ENCODE measurements around the gene HOXB13.
A peak's percentile ranks its signal among the peaks of the same experiment; 100 is the strongest.

HOXB13 gene

GRCh38 chr17:48678141-48678971 lies 50.2 kb downstream of the HOXB13 start:
- peak; percentile 62 for DNase-seq
- H3K9me3 ChIP-seq (replicated peaks; ENCODE audit: insufficient read depth, low read length): no peaks in the 10 kb centered on the region
- no peaks in the 10 kb centered on the region for H4K20me1 ChIP-seq (ENCODE audit: insufficient read depth, low read length)
- H3K4me2 ChIP-seq (ENCODE audit: low read depth, low read length): peak overlapping the region; percentile 89
- no peak overlapping the region for H3K9ac ChIP-seq (ENCODE audit: low read length)
- H3K79me2 ChIP-seq (ENCODE audit: low read length): no peaks in the 10 kb centered on the region
- no peaks in the 10 kb centered on the region for H3K36me3 ChIP-seq (replicated peaks; ENCODE audit: insufficient read depth, low read length)
- no peaks in the 10 kb centered on the region for H3F3A ChIP-seq (ENCODE audit: insufficient read depth, low read length)
- peaks cover 4% of the 10 kb centered on the region; the same call in 1 of the 2 replicates for H3K27me3 ChIP-seq (replicated peaks; ENCODE audit: insufficient read depth, low read length)
- H3K9me2 ChIP-seq (replicated peaks; ENCODE audit: insufficient read depth, low read length): no peaks in the 10 kb centered on the region
- H3K4me3 ChIP-seq (ENCODE audit: low read length): peak overlapping the region; percentile 51
- peak overlapping the region; percentile 80 for H2AFZ ChIP-seq (ENCODE audit: low read length)
- TF ChIP-seq EZH2 (optimal IDR thresholded peaks at IDR 0.05; ENCODE audit: low read depth, low read length) (no peak), CTCF (IDR thresholded peaks at IDR 0.05; ENCODE audit: low read length) (peak; percentile 97), EZH2phosphoT487 (IDR thresholded peaks at IDR 0.05; ENCODE audit: low read length) (no peak)
- no peak overlapping the region for H3K27ac ChIP-seq (ENCODE audit: low read length)
- H3K4me1 ChIP-seq (ENCODE audit: low read length): 0 out of 2 replicates have a peak, but pooled peaks cover 3% of the 10 kb centered on the region

- Histone ChIP-seq H3K27ac (ENCODE audit: low read length) (no peak overlapping the region), H3K4me2 (ENCODE audit: low read depth, low read length) (no peak overlapping the region), H3K36me3 (replicated peaks; ENCODE audit: insufficient read depth, low read length) (no peaks in the 10 kb centered on the region), H3K79me2 (ENCODE audit: low read length) (no peaks in the 10 kb centered on the region), H2AFZ (ENCODE audit: low read length) (no peak overlapping the region), H3K4me3 (ENCODE audit: low read length) (no peak overlapping the region), H3K4me1 (ENCODE audit: low read length) (0 out of 2 replicates have a peak, but pooled peaks cover 3% of the 10 kb centered on the region), H3K27me3 (replicated peaks; ENCODE audit: insufficient read depth, low read length) (peaks cover 4% of the 10 kb centered on the region; the same call in 1 of the 2 replicates), H4K20me1 (ENCODE audit: insufficient read depth, low read length) (no peaks in the 10 kb centered on the region), H3F3A (ENCODE audit: insufficient read depth, low read length) (no peaks in the 10 kb centered on the region), H3K9ac (ENCODE audit: low read length) (no peak overlapping the region), H3K9me3 (replicated peaks; ENCODE audit: insufficient read depth, low read length) (no peaks in the 10 kb centered on the region), H3K9me2 (replicated peaks; ENCODE audit: insufficient read depth, low read length) (no peaks in the 10 kb centered on the region)
- TF ChIP-seq CTCF (IDR thresholded peaks at IDR 0.05; ENCODE audit: low read length) (no peak), EZH2 (optimal IDR thresholded peaks at IDR 0.05; ENCODE audit: low read depth, low read length) (no peak), EZH2phosphoT487 (IDR thresholded peaks at IDR 0.05; ENCODE audit: low read length) (no peak)
- no peak for DNase-seq
These were observed 51.5 kb downstream of the HOXB13 start for GRCh38 chr17:48676963-48677558.

Measured in MM.1S (cell line).